Activated CD8-positive, alpha-beta memory T cell treated with anti-CD3 and anti-CD28 coated beads for 4 hours (primary cell): ENCODE measurements around the gene MYCBP2.
"Not testable (repeated sequence)": the region's sequence is repeated elsewhere in the genome, so short reads cannot be mapped to it uniquely, and the experiment has no call there.

ENCODE experiments used
- DNase-seq, 2 donors: peaks; one replicate each; pipeline ENCODE4 v3.0.0-alpha.2; 2020; ENCODE audit warnings: low read depth in 2 of 2

Gene MYCBP2

GRCh38 chr13:77326905-77327604, at the start of gene MYCBP2:
Gene MYCBP2 (minus strand): TSS chr13:77327094. CDS start chr13:77326775, 319 bp downstream.
- DNase-seq, result peak; percentile 96 to 97

DNA sequence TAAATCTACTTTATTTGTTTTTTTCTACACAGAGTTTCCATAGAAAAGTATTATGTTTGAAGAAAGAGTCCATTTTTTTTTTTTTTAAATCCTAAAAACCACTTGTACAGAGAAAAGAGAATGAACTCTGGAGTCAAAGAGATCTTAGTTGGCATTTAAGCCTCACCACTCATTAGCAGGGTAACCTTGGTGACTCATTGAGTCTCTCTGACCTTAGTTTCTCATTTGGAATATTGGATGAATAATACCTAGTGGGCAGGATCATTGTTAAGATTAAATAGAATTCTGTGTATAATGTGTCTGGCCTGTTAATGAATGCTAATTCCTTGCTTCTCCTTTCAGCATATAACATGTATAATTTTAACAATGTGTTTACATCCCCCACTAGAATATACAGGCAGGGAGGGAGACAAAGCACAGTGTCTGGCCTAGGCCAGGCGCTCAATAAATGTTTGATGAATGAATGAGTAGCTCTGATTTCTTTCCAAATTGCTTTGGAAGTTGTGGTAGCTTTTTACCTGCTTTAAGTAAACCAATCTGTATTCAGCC, 48.7 kb upstream of the MYCBP2 start:
- DNase-seq, result no peak

GRCh38 chr13:77374786-77375185, 47.9 kb upstream of the MYCBP2 start:
- DNase-seq, result no peak

DNA sequence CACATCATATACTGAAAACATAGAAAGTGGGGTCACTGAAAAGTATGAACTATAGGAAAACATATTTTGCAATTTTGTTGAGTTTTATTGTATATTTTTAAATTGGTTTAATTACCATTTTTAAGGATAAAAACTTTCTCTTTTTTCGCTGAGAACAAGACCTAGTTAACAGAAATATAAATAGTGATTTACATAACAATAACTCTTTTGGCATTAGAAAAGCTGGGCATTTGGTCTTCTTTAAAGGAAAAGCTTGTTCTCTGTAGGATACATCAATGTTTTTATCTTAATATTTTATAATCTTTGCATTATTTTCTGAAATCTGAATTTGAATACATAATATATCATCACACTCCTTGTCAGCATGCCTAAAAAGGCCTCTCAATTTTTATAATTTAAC, 47.4 kb upstream of the MYCBP2 start:
- DNase-seq, result no peak

DNA sequence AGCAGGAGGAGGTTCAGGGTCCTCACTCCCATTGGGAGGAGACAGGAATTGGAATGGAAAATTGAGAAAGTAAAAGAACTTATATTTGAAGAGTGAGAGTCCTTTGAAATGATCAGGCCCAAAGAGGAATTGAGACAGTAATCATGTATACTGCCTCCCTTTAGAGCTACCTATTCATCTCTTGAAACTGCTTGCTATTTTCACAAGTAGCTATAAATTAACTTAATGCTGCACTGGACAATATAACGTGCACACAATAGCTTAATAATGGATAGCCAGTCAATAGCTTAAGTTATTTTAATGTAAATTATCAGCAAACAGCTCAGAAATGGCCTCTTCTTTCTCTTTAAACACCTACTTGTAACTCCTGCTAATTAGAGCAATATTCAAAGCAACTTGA, 46.6 kb upstream of the MYCBP2 start:
- DNase-seq, result no peak

- no peak for DNase-seq
Measured at GRCh38 chr13:77372275-77372674, 45.4 kb upstream of the MYCBP2 start.

DNA sequence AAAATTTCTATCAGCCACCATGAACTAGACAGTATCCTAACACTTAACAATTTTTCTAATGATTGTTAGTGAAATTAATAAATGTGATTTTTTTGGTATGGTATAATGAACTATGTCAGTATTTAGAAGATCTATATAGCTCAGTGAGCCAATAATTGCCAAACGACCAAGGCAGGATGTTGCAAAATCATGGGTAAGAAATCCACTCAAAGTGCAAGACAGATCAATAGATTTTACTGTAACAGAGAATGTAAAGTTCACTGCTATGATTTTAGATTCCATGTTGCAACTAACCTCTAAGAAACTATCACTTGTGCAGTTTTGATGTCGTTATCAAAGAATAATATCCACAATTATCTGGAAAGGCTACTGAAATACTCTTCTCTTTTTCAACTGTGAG, 44.0 kb upstream of the MYCBP2 start:
- no peak for DNase-seq

GRCh38 chr13:77362166-77362565, 35.3 kb upstream of the MYCBP2 start:
- no peak for DNase-seq

DNA sequence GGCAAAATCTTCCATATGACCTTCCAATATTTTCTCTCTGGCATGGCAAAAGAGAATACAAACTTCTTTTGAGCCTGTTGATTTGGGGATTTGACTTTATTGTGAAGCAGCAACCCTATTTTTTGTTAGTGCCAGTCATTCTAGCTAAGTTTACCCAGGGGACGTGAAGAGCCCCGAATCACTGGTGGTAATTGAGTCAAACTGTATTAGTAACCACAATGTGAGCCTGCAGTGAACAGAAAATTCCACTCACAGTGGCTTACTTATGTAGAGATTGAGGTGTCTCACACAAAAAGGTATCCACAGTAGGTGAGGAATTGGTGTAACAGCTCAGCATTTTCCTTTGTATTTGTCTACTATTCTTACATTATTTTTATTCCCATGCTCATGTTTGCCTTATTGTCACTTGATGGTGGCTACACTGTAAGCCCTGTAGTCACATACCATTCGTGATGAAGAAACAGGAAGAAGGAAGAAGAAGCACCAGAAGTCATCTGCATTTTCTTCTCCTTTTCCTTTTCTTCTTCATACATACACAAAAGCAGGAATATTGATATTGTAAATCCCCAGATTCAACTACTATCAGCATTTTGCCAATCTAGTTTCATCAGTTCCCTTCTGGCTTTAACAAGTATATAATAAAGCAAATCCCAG, 33.3 kb upstream of the MYCBP2 start:
- no peak for DNase-seq

DNA sequence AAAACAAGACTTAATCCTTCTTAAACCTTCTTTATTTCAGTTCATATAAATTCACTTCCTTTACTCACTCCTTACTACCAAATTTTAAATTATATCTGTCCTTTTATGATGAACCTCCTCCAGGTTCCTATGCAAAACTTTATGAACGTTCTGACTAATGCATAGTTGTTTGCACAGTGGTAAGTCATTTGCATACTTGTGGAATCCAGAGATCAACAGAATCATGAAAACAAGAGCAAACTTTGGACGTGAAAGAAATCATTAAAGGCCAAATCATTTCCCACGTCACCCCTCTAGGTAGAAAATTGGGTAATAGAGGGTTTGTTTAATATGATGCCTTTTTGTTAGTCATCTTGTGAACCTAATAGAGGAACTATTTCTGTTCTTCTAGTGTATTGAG, 32.3 kb upstream of the MYCBP2 start:
- DNase-seq, result no peak

DNA sequence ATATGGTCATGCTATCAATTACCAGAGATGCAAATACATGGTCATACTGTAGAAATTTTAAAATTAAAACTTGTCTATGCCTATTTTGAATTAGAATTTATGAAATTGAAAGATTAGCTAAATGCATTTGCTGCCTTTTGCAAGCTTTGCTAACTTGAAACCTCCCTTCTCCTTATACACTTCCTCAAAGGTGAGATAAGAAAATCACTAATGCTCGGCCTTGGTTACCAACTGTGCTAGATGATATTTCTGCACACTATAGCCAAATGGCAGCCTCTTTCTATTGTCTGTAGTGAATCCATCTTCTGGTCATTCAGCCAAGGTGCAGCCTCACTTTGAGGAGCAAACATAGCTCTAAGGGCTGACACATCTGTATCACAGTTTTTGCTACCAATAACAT, 31.1 kb upstream of the MYCBP2 start:
- no peak for DNase-seq

- no peak for DNase-seq
Measured at GRCh38 chr13:77356155-77356554, 29.3 kb upstream of the MYCBP2 start.

- DNase-seq, result no peak
Measured at GRCh38 chr13:77353995-77354394, 27.1 kb upstream of the MYCBP2 start.

DNA sequence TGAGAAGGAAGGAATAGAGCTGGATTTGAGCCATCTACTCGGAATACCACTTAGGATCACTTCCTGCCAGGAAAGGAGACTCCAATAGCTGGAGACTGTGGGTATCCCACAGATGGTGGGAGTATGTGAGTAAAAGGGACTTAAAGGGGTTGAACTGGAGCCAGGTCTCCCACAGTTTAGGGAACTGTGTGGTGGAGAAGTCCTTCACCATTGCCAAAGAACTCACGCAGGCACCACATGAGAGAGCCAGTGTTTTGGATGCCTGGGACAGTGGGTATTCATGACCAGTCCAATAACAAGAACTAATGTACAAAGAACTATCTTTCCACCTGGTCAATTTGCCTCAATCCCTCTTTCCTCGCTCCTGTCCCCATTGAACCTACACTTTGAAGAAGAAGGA, 24.4 kb upstream of the MYCBP2 start:
- DNase-seq, result no peak

- no peak for DNase-seq
Measured at GRCh38 chr13:77350811-77351210, 23.9 kb upstream of the MYCBP2 start.

DNA sequence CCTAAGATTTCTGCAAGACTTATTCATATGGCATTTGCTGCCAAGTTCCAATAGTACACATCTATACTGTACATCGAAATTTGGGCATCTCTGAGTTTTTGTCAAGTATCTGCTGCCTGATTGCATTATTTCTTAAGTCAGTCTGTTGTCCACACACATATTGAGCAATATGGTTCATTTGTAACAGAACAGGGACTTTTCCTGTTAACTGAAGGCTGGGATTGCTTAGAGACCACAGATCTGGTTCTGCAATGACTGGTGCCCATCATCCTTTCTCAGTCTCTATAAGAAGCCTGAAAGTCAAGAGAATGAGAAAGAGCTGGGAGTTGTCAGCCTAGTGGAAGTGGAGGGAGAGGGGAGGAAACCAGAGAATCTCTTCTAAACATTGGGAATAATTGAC, 22.5 kb upstream of the MYCBP2 start:
- DNase-seq, result no peak

DNA sequence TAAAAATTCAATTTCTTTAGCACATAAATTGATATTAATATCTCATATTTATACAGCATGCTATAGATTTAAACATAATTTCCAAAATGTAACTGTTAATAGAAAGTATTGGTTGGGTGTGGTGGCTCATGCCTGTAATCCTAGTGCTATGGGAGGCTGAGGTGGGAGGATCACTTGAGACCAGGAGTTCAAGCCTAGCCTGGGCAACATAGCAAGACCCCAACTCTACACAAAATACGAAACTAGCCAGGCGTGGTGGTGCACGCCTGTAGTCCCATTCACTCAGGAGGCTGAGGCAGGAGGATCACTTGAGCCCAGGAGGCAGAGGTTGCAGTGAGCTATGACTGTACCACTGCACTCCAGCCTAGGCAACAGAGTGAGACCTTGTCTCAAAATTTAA, 20.5 kb upstream of the MYCBP2 start:
- not testable (repeated sequence) for DNase-seq

GRCh38 chr13:77345150-77345780, 18.4 kb upstream of the MYCBP2 start:
- DNase-seq, result no peak

DNA sequence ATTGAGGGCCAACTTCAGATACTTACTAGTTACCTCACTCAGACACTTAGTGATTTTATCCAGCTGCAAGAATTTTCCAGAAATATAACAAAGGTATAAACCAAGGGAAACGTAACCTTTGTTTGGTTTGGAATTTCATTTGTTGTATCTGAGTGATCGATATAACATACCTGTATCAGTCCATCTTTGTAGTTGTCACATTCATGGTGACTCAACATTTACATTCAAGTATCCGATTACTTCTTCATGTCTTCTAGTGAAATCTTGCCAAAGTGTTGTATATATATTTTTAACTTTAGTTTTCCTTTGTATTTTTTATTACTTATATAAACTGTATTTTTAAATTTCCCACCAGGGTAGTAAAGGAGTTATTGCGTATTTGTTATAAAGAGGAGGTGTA, 16.9 kb upstream of the MYCBP2 start:
- no peak for DNase-seq

GRCh38 chr13:77339408-77339807, 12.5 kb upstream of the MYCBP2 start:
- no peak for DNase-seq

GRCh38 chr13:77338961-77339401, 12.1 kb upstream of the MYCBP2 start:
- no peak for DNase-seq

DNA sequence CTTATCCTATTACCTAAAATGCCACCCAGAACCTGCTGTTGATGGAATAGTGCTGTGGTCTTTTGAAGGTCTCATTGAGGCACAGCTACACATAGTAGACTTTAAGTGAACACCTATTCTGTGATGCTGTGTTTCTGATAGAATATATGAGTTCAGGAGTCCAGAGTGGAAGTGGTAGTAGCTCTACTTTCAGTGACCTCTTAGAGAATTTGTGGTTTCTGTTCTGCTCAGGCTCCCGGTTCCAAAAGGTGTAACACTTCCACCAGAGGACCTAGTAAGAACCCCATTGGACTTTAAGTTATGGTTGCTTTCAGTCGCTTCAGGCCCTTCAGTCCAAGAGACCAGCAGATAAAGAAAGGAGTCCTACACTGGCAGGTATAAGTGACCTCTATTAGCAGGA, 11.4 kb upstream of the MYCBP2 start:
- DNase-seq, result no peak

- DNase-seq, result no peak
Measured at GRCh38 chr13:77337159-77337558, 10.3 kb upstream of the MYCBP2 start.
